Occipital lobe (tissue), 2 donors: ENCODE data around the gene ITGA11. TPM values are rescaled to one million over a fixed set of nuclear protein-coding genes. Genes with fewer than 3 reads are reported as not detected.
A peak's percentile ranks its signal among the peaks of the same experiment; 100 is the strongest.

ENCODE experiments used
- DNase-seq: peaks from one replicate; lab custom pipeline; 2025; lab: John Stamatoyannopoulos, UW
- total RNA-seq: library from RNA; depleted of rRNA; stranded (reverse); fragments of >200 nt; gene quantifications from one replicate; pipeline ENCODE4 v1.2.3, GENCODE V29; 2014

ITGA11 gene
- total RNA-seq, 1 donor from 2014 or later = 0.62 TPM

GRCh38 chr15:68333775-68334470 is 98.0 kb downstream of the ITGA11 start:
- no peak for DNase-seq

DNA sequence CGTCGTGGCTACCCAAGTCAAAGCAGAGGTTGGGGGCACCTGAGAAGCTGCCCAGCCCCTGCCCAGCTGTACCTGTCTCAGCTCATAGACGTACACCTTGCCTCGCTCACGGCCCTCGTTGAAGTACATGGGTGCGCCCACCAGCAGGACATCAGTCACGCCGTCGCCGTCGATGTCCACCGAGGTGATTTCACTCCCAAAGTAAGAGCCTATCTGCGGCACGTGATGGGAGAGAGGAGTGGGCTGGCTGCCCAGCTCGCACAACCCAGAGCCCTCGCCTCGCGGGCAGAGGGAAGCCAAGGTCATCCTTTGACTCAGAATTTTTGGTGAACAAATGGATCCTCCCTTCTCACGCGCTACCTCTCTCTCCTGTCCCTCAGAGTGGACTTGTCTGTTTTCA is 99.7 kb downstream of the ITGA11 start:
- DNase-seq = no peak

DNA sequence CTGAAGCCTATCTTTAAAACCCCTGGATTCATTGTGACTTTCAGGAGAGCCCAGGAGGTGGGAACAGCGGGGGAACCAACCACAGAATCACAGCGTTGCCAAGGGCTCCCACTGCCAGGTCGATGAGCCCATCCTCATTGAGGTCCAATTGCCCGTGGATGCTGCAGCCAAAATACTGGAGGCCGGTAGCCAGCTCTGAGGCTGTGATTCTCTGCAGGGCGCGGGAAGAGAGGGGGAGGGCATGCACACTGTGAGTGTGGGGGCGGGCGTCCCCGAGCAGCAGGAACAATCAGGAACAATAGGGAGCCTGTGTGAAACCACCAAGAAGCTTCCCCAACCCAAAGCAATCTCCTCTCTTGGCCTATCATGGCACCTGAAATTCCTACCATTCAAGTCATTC is 101.1 kb downstream of the ITGA11 start:
- peak; percentile 10 for DNase-seq

- no peak for DNase-seq
Observed at GRCh38 chr15:68330416-68330815, 101.5 kb downstream of the ITGA11 start.

DNA sequence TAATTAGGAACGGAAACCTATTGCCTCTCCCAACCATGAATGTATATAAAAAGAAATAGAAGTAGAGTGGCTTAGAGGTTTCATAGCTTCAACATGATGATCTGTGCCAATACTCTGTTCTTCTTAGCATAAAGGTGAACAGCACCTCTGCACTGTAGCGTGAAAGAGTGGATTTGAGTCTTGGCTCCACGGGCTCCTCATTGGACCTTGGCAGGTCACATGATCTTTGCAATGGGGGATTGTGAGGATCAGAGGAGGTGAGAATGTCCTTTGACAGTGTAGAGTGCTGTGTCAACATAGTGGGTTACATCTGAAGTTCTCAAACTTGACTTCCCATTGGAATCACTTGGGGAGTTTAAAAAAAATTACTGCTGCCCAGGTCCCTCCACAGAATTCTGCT is 103.0 kb downstream of the ITGA11 start:
- no peak for DNase-seq

DNA sequence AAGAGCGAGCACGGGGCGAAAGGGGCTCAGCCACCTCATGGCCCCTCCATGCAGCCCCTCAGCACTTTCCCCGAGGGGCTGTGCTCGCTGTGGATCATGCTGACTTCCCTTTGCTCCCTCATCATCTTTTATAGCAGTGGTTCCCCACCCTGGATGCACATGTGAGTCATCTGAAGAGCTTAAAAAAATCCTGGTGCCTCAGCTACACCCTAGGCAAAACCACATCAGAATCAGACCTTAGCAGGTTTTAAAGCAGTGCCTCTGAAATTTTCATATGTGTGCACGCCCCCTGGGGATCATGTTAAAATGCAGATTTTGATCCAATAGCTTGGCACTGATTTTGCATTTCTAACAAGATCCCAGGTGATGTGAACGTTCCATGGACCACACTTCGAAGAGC is 103.5 kb downstream of the ITGA11 start:
- no peak for DNase-seq

DNA sequence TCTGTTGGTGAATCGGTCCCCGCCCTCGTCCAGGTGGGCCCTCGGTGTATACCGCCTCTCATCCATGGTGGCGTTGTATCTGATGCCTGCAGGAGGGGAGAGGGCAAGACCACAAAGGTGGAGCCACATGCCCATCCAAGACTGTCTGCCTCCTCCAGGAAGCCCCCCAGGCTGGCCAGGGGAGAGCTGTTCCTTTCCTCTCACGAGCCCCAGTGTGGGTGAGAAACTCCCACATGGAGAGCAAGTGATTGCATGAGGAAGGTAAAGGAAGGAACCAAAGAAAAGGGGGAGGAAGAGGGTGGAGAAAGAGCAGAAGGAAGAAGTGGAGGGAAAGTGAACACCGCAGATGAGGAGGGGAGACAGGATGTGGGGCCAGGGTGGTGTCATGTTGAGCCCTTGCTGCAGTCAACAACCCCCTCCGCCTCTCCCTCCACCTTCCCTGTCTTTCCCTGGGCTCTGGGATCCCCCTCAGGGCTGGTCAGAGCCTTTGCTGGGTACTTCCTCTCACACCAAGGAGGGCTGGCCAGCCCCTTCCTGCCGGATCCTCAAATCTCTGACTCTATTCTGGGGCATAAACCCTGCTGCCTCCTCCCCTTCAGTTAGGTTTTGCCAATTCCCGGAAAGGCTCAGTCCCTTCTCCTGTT is 105.1 kb downstream of the ITGA11 start:
- DNase-seq = no peak

DNA sequence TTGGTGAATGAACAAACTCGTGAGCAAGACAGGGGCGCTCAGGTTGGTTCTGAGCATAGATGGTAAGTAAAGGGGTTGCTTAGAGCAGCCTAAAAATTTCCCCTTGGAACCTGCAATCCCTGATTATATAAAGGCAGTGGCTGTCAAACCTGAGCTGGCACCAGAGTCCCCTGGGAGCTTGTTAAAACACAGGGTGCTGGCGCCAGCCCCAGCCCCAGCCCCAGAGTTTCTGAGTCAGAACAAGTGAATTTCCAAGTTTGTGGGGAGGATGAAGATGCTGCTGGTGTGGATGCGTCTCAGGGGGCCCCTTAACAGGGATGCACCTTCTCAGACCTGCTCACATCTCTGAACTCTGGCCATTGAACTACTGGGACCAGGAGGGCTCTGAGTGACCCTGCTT is 106.2 kb downstream of the ITGA11 start:
- no peak for DNase-seq

- no peak for DNase-seq
Observed at GRCh38 chr15:68322796-68323195, 109.2 kb downstream of the ITGA11 start.

GRCh38 chr15:68321229-68321628 is 110.7 kb downstream of the ITGA11 start:
- DNase-seq = no peak

GRCh38 chr15:68319997-68320396 is 112.0 kb downstream of the ITGA11 start:
- DNase-seq = no peak

DNA sequence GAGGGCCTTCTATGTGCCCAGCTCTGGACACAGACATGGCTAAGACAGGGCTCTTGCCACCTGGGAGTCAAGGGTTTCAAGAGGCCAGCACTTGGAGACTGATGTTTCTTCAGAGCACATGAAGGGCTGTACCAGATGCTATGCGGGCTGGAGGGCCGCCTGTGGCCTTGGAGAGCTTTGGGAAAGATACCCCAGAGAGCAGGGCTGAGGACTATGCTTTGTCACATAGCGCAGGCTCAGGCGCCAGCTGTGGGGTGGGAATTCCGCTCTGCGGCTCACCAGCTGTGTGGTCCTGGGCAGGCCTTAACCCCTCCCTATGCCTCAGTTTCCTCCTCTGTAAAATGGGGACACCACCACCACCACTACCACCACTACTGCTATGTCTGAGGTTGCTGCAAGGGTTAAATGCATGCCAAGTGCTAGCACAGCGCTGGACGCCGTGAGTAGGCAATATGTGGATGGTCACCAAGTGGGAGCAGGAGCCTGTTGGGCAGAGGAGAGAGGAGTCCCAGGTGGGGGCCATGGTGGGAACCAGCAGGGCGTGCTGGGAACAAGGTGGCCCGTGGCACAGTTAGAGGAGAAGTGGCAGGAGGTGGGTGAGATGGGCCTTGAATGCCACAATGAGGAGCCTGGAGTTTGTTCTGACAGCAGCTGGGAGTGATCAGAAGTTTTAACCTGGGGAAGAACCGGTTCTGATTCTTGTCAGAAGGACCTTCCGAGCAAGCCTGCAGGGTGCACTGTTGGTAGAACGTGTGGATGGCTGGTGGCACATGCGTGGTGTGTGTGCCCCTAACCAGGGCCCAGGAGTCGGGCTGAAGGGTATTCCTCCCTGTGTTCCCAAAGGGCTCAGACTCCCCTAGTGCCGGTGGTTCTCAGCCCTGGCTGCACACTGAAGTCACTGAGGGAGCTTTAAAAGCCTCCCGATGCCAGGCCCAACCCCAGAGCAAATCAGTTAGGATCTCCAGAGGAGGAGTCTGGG is 112.7 kb downstream of the ITGA11 start:
- DNase-seq = no peak

GRCh38 chr15:68318008-68318835 is 113.7 kb downstream of the ITGA11 start:
- DNase-seq = no peak

- DNase-seq = no peak
Observed at GRCh38 chr15:68317281-68318007, 114.5 kb downstream of the ITGA11 start.

DNA sequence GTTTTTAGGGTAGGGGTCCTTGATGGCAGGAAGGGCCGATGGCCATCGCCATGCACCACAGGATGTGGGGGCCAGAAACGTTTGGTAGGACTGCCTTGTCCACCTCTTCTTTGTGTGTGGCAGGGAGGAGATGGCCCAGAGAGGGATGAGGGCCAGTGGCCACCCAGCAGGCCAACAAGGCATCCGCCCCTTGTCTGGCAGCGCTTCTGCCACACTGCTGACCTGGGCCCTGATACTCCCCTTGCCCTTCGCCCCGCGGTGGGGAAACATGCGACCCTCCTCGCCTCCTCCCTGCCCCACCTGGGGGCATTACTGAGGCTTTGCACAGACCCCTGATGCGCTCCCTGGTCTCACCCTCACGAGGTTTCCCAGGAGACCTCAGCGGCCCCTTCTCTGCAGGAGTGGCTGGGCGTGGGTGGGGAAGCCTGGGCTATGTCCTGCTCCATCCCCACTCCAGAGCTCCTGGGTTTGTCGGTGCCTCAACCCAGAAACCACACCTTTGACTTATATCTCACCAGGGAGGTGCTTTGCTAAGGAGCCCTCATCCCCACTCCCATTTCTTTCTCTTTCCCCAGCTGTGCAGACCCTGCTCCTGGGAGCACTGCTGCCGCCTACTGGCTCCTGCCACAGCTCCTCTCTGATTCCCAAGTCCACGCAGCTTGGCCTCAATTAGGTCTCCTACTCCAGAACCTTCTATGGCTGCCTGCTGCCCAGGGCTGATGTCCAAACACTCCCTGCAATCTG is 115.7 kb downstream of the ITGA11 start:
- no peak for DNase-seq

GRCh38 chr15:68315495-68316031 is 116.4 kb downstream of the ITGA11 start:
- DNase-seq = no peak

DNA sequence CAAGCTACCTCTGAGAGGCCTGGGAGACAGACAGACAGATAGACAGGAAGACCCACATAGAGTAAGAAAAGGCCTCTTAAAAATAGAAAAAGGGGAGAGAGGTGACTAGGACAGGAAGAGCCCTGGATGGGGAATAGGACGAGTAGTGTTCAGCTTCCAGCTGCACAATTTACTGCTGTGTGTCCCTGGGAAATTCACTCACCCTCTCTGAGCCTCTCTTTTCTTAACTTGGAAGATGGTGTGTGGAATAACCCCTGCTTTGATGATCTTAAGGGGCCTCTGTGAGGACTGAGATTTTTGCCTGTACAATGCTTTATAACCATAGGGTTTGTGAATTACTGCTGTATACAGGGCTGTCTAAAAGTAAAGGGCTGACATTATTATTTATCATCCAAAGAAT is 116.9 kb downstream of the ITGA11 start:
- DNase-seq = no peak

DNA sequence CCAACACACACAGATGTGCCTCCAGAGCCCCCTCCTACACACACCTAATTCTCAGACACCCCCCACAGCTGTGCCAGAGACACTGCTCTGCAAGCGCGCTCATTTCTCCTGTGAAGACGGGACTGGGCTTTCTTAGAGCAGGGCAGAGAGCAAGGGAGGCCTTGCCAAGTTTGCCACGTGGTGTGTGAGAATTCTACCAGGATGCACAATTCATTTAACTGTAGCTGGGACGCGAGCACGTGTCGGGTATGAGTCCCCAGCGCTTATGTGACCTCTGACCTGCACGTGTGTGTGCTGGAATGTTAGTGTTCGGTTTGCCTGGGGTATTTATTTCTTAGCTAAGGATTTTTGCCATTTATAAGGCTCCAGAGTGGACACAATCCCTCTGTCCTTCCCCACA is 117.4 kb downstream of the ITGA11 start:
- DNase-seq = no peak
